ENCODE measurements around the gene RPS18.
A peak's percentile ranks its signal among the peaks of the same experiment; 100 is the strongest.
"Not testable (repeated sequence)": the region's sequence is repeated elsewhere in the genome, so short reads cannot be mapped to it uniquely, and the experiment has no call there.

RPS18 gene

DNA sequence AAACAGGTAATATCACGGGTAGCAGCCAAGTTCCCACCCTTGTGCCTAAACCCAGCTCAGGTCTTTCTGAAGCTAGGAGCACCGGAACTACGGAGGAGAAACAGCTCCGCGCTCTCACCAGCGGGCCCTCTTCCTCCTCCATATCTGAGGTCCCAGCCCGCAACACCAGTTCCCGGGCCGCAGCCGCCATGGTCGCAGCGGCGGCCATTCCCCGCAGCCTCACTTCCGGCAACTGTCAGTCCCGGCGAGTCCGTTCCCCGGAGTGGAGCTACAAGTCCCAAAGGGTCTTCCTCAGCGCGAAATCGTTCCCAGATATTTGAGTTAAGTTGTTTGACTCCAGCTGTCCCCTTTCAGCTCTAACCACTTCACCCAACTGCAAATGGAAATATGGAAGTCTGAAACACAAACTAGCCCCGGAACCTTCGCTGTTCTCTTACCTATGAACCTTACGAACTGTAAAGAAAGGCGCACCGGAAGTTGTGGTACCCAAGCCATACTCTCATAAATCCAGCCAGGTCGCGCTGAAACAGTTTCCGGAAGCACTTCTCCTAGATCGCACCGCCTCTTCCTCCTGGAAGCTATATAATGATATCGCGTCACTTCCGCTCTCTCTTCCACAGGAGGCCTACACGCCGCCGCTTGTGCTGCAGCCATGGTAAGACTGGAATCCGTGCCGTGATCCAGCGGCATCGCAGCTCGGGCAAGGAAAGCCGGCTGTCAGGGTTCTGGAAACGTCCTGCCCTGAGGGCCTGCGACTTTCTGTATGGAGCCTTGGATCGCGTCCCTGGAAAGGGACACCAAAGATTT is at the start of gene RPS18, which contains the start of gene VPS52:
Gene RPS18 (plus strand): TSS at position 608 of the 807 bp plus-strand sequence. CDS start 45 bp downstream, at position 653.
Gene VPS52 (minus strand): TSS at position 409 of the 807 bp plus-strand sequence. CDS start 201 bp downstream, at position 208.
- no peaks in the 10 kb centered on the region for H3K9me3 Mint-ChIP-seq
- H3K27me3 Mint-ChIP-seq = no peaks in the 10 kb centered on the region
- peak within 1 kb of the TSS; percentile 96 for H3K4me3 Mint-ChIP-seq
- peak within 1 kb of the TSS; percentile 99 for H3K27ac Mint-ChIP-seq
- peaks cover 49% of the 10 kb centered on the region for H3K4me1 Mint-ChIP-seq
- H3K36me3 Mint-ChIP-seq = peaks cover 42% of the 10 kb centered on the region

DNA sequence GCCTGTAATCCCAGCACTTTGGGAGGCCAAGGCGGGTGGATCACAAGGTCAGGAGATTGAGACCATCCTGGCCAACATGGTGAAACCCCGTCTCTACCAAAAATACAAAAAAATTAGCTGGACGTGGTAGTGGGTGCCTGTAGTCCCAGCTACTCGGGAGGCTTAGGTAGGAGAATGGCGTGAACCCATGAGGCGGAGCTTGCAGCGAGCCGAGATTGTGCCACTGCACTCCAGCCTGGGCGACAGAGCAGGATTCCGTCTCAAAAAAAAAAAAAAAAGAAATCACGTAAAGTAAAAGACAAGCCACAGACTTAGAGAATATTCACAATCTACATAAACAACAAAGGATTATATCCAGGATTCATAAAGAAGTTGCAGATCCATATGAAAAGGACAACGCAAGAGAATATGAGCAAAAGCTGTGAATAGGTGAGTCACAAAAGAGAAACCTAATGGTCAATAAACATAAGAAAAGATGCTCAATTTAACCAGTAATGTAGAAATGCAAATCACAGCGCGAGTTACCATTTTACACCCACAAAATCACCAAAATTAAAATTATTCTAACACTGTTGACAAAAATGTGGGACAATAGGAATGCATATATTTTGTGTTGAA is 45.3 kb upstream of the RPS18 start:
- not testable (repeated sequence) for H3K36me3 Mint-ChIP-seq, H3K4me1 Mint-ChIP-seq, H3K9me3 Mint-ChIP-seq, H3K4me3 Mint-ChIP-seq, H3K27ac Mint-ChIP-seq
- H3K27me3 Mint-ChIP-seq = peaks cover 12% of the 10 kb centered on the region

DNA sequence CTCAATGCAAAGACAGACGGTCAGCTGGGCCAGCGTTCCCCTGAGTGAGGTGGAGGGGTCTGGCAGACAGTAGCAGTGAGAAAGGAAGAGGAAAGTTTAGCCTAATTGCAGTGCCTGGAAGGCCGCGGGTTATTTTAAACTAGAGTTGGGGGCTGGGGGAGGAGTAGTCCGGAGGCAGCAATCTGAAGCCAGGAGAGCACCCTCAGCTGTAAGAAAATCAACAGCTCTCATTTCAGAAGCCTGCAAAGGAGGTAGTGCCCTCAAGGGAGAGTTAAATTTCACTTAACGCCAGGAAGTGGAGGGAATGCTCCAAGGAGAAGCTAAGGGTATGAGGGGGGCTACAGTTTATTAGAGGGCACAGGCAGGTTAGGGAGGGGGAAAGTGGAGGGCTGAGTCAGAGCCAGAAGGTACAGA is 36.6 kb upstream of the RPS18 start:
- Mint-ChIP-seq H3K9me3 (no peaks in the 10 kb centered on the region), H3K4me1 (no peaks in the 10 kb centered on the region), H3K27ac (no peak overlapping the region), H3K27me3 (peaks cover 6% of the 10 kb centered on the region), H3K4me3 (no peak overlapping the region), H3K36me3 (no peaks in the 10 kb centered on the region)

DNA sequence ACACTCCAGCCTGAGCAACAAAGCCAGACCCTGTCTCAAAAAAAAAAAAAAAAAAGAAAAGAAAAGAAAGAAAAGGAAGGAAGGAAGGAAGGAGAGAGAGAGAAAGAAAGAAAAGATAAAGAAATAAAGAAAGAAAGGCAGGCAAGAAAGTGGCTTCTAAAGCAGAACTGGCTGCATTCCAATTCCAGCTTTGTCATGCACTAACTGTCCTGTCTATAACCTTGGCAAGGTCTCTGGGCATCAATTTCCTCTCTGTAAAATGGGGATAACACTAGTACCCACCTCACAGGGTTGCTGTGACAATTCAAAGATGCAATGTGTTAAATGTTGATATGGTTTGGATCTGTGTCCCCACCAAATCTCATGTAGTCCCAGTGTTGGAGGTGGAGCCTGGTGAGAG is 35.5 kb upstream of the RPS18 start:
- H3K4me1 Mint-ChIP-seq = no peaks in the 10 kb centered on the region
- H3K4me3 Mint-ChIP-seq = no peak overlapping the region
- peaks cover 6% of the 10 kb centered on the region for H3K27me3 Mint-ChIP-seq
- no peaks in the 10 kb centered on the region for H3K36me3 Mint-ChIP-seq
- H3K9me3 Mint-ChIP-seq = no peaks in the 10 kb centered on the region
- H3K27ac Mint-ChIP-seq = no peak overlapping the region

DNA sequence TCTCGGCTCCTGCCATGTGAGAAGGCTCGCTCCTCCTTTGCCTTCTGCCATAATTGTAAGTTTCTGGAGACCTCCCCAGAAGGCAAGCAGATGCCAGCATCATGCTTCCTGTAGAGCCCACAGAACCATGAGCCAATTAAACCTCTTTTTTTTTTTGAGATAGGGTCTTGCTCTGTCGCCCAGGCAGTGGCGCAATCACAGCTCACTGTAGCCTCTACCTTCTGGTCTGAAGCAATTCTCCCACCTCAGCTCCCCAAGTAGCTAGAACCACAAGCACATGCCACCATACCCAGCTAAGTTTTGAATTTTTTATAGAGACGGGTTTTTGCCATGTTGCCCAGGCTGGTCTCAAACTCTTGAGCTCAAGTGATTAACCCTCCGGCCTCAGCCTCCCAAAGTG is 35.0 kb upstream of the RPS18 start:
- H3K9me3 Mint-ChIP-seq = no peaks in the 10 kb centered on the region
- H3K4me1 Mint-ChIP-seq = peaks cover 3% of the 10 kb centered on the region
- peaks cover 5% of the 10 kb centered on the region for H3K27me3 Mint-ChIP-seq
- H3K36me3 Mint-ChIP-seq = no peaks in the 10 kb centered on the region
- no peak overlapping the region for H3K27ac Mint-ChIP-seq
- H3K4me3 Mint-ChIP-seq = no peak overlapping the region

GRCh38 chr6:33237741-33238140 is 34.1 kb upstream of the RPS18 start:
- peaks cover 8% of the 10 kb centered on the region for H3K4me1 Mint-ChIP-seq
- H3K27me3 Mint-ChIP-seq = peaks cover 3% of the 10 kb centered on the region
- H3K36me3 Mint-ChIP-seq = no peaks in the 10 kb centered on the region
- H3K27ac Mint-ChIP-seq = no peak overlapping the region
- H3K4me3 Mint-ChIP-seq = no peak overlapping the region
- H3K9me3 Mint-ChIP-seq = no peaks in the 10 kb centered on the region

DNA sequence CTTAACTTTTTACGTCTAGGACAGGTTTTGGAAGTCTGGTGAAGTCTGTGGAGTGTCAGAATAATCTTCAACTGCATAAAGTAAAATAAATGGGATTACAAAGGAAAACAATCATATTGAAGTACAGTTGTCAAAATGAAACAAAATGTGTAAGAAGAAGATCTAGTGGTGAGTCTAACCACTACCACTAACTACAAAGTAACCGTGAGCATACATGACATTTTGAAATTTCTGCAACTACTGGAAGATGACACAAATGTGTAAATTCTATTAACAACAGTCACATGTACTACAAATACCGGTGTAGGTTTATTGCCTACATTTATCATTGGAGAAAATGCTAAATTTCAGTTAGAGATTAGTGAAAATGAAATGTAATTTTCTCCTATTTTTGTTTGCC is 29.9 kb upstream of the RPS18 start:
- no peaks in the 10 kb centered on the region for H3K36me3 Mint-ChIP-seq
- peak overlapping the region; percentile 11 for H3K27ac Mint-ChIP-seq
- no peaks in the 10 kb centered on the region for H3K27me3 Mint-ChIP-seq
- peaks cover 8% of the 10 kb centered on the region for H3K4me1 Mint-ChIP-seq
- no peaks in the 10 kb centered on the region for H3K9me3 Mint-ChIP-seq
- H3K4me3 Mint-ChIP-seq = peak overlapping the region; percentile 0

GRCh38 chr6:33243476-33243875 is 28.4 kb upstream of the RPS18 start:
- Mint-ChIP-seq H3K4me1 (peaks cover 13% of the 10 kb centered on the region), H3K27me3 (no peaks in the 10 kb centered on the region), H3K36me3 (no peaks in the 10 kb centered on the region), H3K9me3 (no peaks in the 10 kb centered on the region), H3K4me3 (no peak overlapping the region), H3K27ac (no peak overlapping the region)

- Mint-ChIP-seq H3K4me1 (peaks cover 37% of the 10 kb centered on the region), H3K27me3 (no peaks in the 10 kb centered on the region), H3K4me3 (peak overlapping the region; percentile 91), H3K36me3 (peaks cover 10% of the 10 kb centered on the region), H3K9me3 (no peaks in the 10 kb centered on the region), H3K27ac (peak overlapping the region; percentile 92)
These were observed 23.8 kb upstream of the RPS18 start for GRCh38 chr6:33247977-33248642.

DNA sequence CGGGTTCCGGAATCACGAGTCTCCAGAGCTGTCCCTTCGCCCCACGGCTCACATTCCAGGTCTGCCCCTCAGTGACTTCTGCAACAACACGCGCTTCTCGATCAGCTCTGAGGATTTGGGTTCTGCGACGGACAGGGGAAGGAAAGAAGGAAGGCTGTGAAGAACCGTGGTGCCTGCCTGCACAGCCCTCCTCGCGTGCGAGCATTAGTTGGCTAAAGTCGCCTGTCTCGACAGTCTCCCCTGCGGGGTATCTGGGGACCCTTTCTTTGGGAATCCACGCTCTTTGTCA is 23.3 kb upstream of the RPS18 start:
- peaks cover 37% of the 10 kb centered on the region for H3K4me1 Mint-ChIP-seq
- peaks cover 10% of the 10 kb centered on the region for H3K36me3 Mint-ChIP-seq
- H3K4me3 Mint-ChIP-seq = peak overlapping the region; percentile 91
- H3K27ac Mint-ChIP-seq = peak overlapping the region; percentile 92
- H3K9me3 Mint-ChIP-seq = no peaks in the 10 kb centered on the region
- H3K27me3 Mint-ChIP-seq = no peaks in the 10 kb centered on the region

DNA sequence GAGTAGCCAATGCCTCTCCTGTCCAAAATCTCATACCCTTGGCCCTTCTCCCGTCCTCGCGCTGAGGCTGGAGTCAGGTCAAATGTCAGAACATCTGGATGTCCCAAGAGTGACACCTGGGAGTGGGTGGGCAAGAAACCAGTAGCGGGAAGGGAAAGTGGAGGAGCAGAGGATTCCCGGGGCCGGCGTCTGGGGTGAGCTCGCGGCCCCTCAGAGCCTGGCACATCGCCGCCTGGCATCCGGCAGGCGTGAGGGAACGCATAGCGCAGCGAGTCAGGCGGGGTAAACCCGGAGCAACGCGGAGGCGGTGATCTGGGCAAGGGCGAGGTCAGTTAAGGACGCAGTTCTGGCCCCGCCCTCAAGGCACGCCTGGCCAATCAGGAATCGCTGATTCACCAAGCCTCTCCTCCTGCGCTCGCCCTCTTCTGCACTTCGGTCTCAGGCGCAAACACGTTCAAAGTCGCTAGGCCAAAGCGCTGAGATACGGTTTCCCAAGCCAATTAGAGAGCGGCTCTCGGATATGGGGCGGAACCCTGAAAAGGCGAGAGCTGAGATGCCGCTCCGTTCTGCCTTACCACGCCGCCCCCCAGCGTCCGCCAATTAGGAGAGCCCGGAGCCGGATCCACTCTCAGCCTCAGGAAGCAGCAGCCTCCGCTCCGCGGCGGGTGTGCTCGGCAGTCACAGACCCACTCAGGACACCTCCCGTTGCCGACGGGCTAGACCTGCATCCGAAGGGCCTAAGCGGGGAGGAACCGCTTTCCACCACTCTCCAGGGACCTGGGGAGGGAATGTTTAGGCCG is 22.7 kb upstream of the RPS18 start:
- Mint-ChIP-seq H3K4me1 (peaks cover 37% of the 10 kb centered on the region), H3K9me3 (no peaks in the 10 kb centered on the region), H3K27ac (peak overlapping the region; percentile 92), H3K4me3 (peak overlapping the region; percentile 91), H3K27me3 (no peaks in the 10 kb centered on the region), H3K36me3 (peaks cover 10% of the 10 kb centered on the region)

- Mint-ChIP-seq H3K4me1 (peaks cover 37% of the 10 kb centered on the region), H3K36me3 (peaks cover 10% of the 10 kb centered on the region)
These were observed 21.9 kb upstream of the RPS18 start for GRCh38 chr6:33249732-33250630.

GRCh38 chr6:33250731-33251130 is 21.1 kb upstream of the RPS18 start:
- H3K27ac Mint-ChIP-seq = peak overlapping the region; percentile 92
- H3K9me3 Mint-ChIP-seq = no peaks in the 10 kb centered on the region
- H3K27me3 Mint-ChIP-seq = no peaks in the 10 kb centered on the region
- peaks cover 37% of the 10 kb centered on the region for H3K4me1 Mint-ChIP-seq
- H3K36me3 Mint-ChIP-seq = peaks cover 10% of the 10 kb centered on the region
- H3K4me3 Mint-ChIP-seq = peak overlapping the region; percentile 91

More at GRCh38 chr6:33249732-33250630, 21.9 kb upstream of the RPS18 start:
- Mint-ChIP-seq H3K27me3 (no peaks in the 10 kb centered on the region), H3K9me3 (no peaks in the 10 kb centered on the region), H3K4me3 (peak overlapping the region; percentile 91), H3K27ac (peak overlapping the region; percentile 92)

DNA sequence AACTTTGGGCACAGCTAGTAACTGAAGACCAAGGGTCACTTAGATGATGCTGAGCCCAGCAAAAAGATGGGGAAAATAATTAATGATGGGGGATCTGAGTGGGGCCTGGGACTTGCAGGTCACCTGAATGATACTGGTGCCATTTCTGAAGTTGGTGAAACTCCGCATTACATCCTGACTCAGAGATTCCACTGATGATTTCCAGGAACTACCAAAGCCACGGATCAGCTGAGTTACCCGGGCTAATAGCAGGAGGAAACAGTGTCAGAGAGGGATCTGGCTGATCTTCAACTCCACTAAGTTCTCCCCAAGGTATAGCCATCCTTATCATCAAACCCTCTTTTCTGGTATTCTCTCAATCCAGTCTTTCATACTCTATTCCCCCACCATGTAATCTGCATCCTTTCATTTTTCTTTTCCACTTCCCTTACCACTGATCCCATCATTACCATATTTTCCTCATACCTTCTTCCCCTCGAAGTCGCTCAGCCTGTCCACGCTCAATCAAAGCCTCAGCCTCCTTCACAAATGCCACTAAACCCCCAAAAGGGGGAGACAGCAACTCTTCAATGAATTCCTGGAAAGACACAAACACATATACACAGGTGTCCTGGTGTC is 20.4 kb upstream of the RPS18 start:
- H3K4me3 Mint-ChIP-seq = peak overlapping the region; percentile 5
- peaks cover 37% of the 10 kb centered on the region for H3K4me1 Mint-ChIP-seq
- H3K27me3 Mint-ChIP-seq = no peaks in the 10 kb centered on the region
- H3K27ac Mint-ChIP-seq = peak overlapping the region; percentile 13
- no peaks in the 10 kb centered on the region for H3K9me3 Mint-ChIP-seq
- peaks cover 10% of the 10 kb centered on the region for H3K36me3 Mint-ChIP-seq

Data from activated naive CD4-positive, alpha-beta T cell treated with anti-CD3 and anti-CD28 coated beads, Interleukin-2, amount 50 U/mL, for 24 hours (primary cell).